ENCODE results near the gene NT5DC1. TPM values are rescaled to one million over a fixed set of nuclear protein-coding genes. Genes with fewer than 3 reads are reported as not detected.

Gene NT5DC1
- total and polyA plus RNA-seq, 11 donors = 6.5 to 72.4 (median 50.9) TPM

DNA sequence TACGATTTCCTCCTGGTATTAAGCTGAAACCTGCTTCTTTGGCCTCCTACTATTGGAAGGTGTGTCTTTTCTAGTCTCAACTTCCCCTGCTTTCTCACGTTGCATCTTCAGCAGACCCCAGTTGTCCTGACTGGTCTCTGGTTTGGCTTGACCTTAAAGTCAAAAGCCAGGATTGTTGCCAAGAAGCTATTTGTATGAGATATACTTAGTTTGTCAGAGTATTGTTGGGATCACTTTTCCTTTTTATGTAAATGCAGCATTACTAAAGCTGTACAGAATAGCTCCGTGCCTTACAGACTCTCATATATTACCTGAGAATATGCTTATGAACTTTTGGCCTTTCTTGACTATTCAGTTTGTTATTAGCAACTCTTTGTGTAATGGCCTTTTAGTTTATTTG, 92.1 kb downstream of the NT5DC1 start:
- H3K9me3 ChIP-seq = no peaks in the 10 kb centered on the region
- peak overlapping the region in 5 of 12 donors; percentile 20 to 41 (median 27) for H3K27ac ChIP-seq
- ATAC-seq (peak in 3 of 4 donors; percentile 21 to 42 (median 24)), DNase-seq (no peak)
- TF ChIP-seq, protein P1, sequence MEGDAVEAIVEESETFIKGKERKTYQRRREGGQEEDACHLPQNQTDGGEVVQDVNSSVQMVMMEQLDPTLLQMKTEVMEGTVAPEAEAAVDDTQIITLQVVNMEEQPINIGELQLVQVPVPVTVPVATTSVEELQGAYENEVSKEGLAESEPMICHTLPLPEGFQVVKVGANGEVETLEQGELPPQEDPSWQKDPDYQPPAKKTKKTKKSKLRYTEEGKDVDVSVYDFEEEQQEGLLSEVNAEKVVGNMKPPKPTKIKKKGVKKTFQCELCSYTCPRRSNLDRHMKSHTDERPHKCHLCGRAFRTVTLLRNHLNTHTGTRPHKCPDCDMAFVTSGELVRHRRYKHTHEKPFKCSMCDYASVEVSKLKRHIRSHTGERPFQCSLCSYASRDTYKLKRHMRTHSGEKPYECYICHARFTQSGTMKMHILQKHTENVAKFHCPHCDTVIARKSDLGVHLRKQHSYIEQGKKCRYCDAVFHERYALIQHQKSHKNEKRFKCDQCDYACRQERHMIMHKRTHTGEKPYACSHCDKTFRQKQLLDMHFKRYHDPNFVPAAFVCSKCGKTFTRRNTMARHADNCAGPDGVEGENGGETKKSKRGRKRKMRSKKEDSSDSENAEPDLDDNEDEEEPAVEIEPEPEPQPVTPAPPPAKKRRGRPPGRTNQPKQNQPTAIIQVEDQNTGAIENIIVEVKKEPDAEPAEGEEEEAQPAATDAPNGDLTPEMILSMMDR (IDR thresholded peaks at IDR 0.05) = no peak
- no peak for TF ChIP-seq POLR2A (IDR thresholded peaks at IDR 0.05)
- H3K4me1 ChIP-seq = peaks cover 0 to 60% (median 15%) of the 10 kb centered on the region in 12 donors
- H3K36me3 ChIP-seq = peaks cover 0 to 3% (median 0%) of the 10 kb centered on the region in 9 donors
- WGBS, 4 donors = 33 to 44% (median 43%) methylated on average over 3 of the region's 3 CpGs
- H3K4me3 ChIP-seq = no peak overlapping the region
- H3K27me3 ChIP-seq = no peaks in the 10 kb centered on the region
- intact Hi-C loops (cut with DNase I) = no loop called here

DNA sequence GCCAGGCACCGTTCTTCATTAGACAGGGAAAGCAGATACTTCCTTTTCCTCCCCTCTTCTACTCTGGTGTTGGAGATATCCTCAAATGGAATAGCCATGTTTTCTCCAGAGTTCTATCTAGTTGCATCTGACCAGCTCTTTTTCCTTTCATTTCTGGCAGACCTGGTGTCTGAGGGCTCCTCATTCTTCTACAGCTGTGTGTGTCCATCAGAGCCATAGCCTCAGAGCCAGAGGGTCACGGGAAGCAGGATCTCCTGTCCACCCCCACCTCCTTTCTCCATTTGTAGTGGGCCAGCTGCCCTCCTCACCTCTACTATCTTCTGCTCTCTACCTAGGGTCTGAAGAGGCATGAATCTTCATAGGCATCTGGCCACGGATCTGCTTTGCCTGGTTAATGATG, 96.2 kb downstream of the NT5DC1 start:
- H3K9me3 ChIP-seq = no peaks in the 10 kb centered on the region
- TF ChIP-seq POLR2A (IDR thresholded peaks at IDR 0.05) = no peak
- TF ChIP-seq, protein P1 (IDR thresholded peaks at IDR 0.05) = no peak
- no peak overlapping the region for H3K27ac ChIP-seq
- ATAC-seq = no peak
- peaks cover 0 to 48% (median 10%) of the 10 kb centered on the region in 12 donors for H3K4me1 ChIP-seq
- no peaks in the 10 kb centered on the region for H3K27me3 ChIP-seq
- H3K4me3 ChIP-seq = no peak overlapping the region
- 63 to 77% (median 69%) methylated on average over 3 of the region's 3 CpGs for WGBS, 4 donors
- intact Hi-C loops (cut with DNase I) = no loop called here
- DNase-seq = no peak
- peaks cover 0 to 3% (median 0%) of the 10 kb centered on the region in 9 donors for H3K36me3 ChIP-seq

DNA sequence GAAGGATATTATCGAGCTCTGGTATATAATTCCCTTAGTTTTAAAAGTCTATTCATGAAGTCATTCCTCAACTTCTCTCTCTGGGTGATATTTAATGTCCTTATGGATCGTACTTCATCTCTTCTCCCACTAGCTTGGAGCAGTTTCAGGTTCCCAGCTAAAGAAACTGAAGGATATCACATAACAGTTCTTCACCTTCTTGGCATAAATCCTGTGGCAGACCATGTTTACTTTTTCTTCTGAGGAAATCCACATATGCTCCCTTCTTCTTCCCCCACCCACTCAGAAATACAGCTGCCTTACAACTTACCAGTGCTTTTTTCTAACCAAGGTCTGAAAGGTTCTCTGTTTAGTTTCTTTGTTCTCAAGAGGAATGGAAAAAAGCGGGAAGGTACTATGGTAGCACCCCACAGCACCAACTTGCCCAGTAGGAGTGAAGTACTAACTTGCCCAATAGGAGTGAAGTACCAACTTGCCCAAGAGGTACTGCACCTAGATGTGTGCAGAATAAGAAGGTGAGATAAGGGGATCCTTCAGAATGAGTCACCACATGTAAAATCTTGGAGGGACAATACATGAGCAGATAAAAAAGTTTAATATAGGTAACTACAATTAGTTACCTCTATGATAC, 100.1 kb downstream of the NT5DC1 start:
- ATAC-seq = no peak
- H3K4me1 ChIP-seq = peaks cover 0 to 34% (median 7%) of the 10 kb centered on the region in 12 donors
- H3K27me3 ChIP-seq = no peaks in the 10 kb centered on the region
- no peaks in the 10 kb centered on the region for H3K9me3 ChIP-seq
- intact Hi-C loops (cut with DNase I) = no loop called here
- WGBS, 4 donors = 90 to 94% (median 94%) methylated on average over 3 of the region's 3 CpGs
- no peak for DNase-seq
- no peak overlapping the region for H3K27ac ChIP-seq
- no peak for TF ChIP-seq POLR2A (IDR thresholded peaks at IDR 0.05)
- TF ChIP-seq, protein P1 (IDR thresholded peaks at IDR 0.05) = no peak
- H3K36me3 ChIP-seq = peaks cover 0 to 3% (median 0%) of the 10 kb centered on the region in 9 donors
- H3K4me3 ChIP-seq = no peak overlapping the region

DNA sequence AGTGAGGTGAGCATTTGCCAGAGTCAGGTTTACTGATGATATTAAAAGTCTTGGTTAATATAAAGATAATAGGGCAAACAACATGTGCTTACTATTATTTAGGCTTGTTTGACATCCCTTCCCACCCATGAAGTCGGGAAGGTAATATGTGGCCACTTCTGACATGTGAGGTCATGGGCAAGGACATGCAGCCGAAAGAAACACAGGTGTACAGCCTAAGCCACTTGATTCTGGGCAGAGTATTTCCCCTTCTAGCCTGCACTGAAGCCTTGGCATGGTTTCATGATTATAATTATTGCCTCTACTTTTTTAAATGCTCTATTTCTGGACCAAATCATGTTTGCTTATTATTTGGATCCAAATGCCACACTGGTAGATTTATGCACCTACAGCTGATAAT, 100.9 kb downstream of the NT5DC1 start:
- WGBS, 4 donors = 42 to 62% (median 49%) methylated on average over 2 of the region's 2 CpGs
- no peaks in the 10 kb centered on the region for H3K27me3 ChIP-seq
- intact Hi-C loops (cut with DNase I) = no loop called here
- ATAC-seq (peak in 1 of 4 donors; percentile 56), DNase-seq (no peak)
- peaks cover 0 to 3% (median 0%) of the 10 kb centered on the region in 9 donors for H3K36me3 ChIP-seq
- no peak overlapping the region for H3K4me3 ChIP-seq
- peaks cover 0 to 33% (median 10%) of the 10 kb centered on the region in 12 donors for H3K4me1 ChIP-seq
- TF ChIP-seq POLR2A (IDR thresholded peaks at IDR 0.05) = no peak
- no peaks in the 10 kb centered on the region for H3K9me3 ChIP-seq
- no peak overlapping the region for H3K27ac ChIP-seq
